IMR-90 (cell line): ENCODE results near the gene SFTA2. TPM values are rescaled to one million over a fixed set of nuclear protein-coding genes. Genes with fewer than 3 reads are reported as not detected.

ENCODE experiments used
- ATAC-seq: fragments of 200-7000 bp; cut with Tn5 transposase; 2 replicates; pipeline ENCODE4 v1.9.1; 2020; ENCODE audit warnings: low read depth, mild to moderate bottlenecking, moderate library complexity
- BruUV-seq: library from RNA; stranded (reverse); fragments of 400-500 nt; replicated peaks from 2 replicates; lab custom pipeline; 2021; lab: Mats Ljungman, UMichigan
- CTCF ChIA-PET: fragments of 300-600 bp; formaldehyde crosslinking; extraction: SDS; loops from one replicate; lab custom pipeline; 2021; ENCODE audit warnings: antibody characterized with exemption; lab: Yijun Ruan, JAX
- POLR2A ChIA-PET: fragments of 300-600 bp; sonication (Branson Sonifier 250); formaldehyde crosslinking; loops from one replicate; lab custom pipeline; 2022; ENCODE audit warnings: antibody characterized with exemption; ENCODE audit not compliant: unreplicated experiment; lab: Charles Lee
- DNase-seq: peaks from one replicate; pipeline ENCODE4 v3.0.0; 2013
- H2AFZ ChIP-seq: replicated peaks from 2 replicates; pipeline ENCODE3; 2013; ENCODE audit warnings: low read length, mild to moderate bottlenecking; ENCODE audit not compliant: poor library complexity
- H2AK5ac ChIP-seq: 2 replicates; pipeline ENCODE4 v1.6.1; 2013; ENCODE audit warnings: low read depth, low read length, inconsistent platforms
- H2AK9ac ChIP-seq: replicated peaks from 2 replicates; pipeline ENCODE3; 2013; ENCODE audit warnings: mild to moderate bottlenecking, low read depth, low read length, moderate library complexity; ENCODE audit not compliant: poor library complexity
- H2BK120ac ChIP-seq: 2 replicates; pipeline ENCODE4 v1.6.1; 2013; ENCODE audit warnings: low read depth, low read length, inconsistent platforms
- H2BK15ac ChIP-seq: 3 replicates; pipeline ENCODE4 v1.6.1; 2013; ENCODE audit warnings: low read depth, low read length, inconsistent platforms
- H2BK20ac ChIP-seq: 2 replicates; pipeline ENCODE4 v1.6.1; 2013; ENCODE audit warnings: low read depth, mild to moderate bottlenecking, inconsistent platforms, low read length, moderate library complexity
- H2BK5ac ChIP-seq: 2 replicates; pipeline ENCODE4 v1.6.1; 2013; ENCODE audit warnings: mild to moderate bottlenecking, low read depth, low read length, inconsistent platforms; ENCODE audit not compliant: poor library complexity, severe bottlenecking
- H3K14ac ChIP-seq: replicated peaks from 2 replicates; pipeline ENCODE4 v1.6.1; 2013; ENCODE audit warnings: low read depth, low read length, inconsistent platforms
- H3K18ac ChIP-seq: 2 replicates; pipeline ENCODE4 v1.6.1; 2013; ENCODE audit warnings: low read depth, low read length, control low read depth
- H3K23ac ChIP-seq: 2 replicates; pipeline ENCODE4 v1.6.1; 2013; ENCODE audit warnings: low read depth, low read length, inconsistent platforms
- H3K27ac ChIP-seq: 2 replicates; pipeline ENCODE4 v1.5.1; 2013; ENCODE audit warnings: mild to moderate bottlenecking, control low read depth, low read length; ENCODE audit not compliant: insufficient read depth
- H3K27me3 ChIP-seq: 2 replicates; pipeline ENCODE4 v1.6.1; 2013; ENCODE audit warnings: low read length; ENCODE audit not compliant: control insufficient read depth, insufficient read depth
- H3K36me3 ChIP-seq: 2 replicates; pipeline ENCODE4 v1.6.1; 2013; ENCODE audit warnings: low read length, mixed read lengths; ENCODE audit not compliant: control insufficient read depth, insufficient read depth
- H3K4ac ChIP-seq: 2 replicates; pipeline ENCODE4 v1.6.1; 2013; ENCODE audit warnings: low read depth, low read length, inconsistent platforms
- H3K4me1 ChIP-seq: 2 replicates; pipeline ENCODE4 v1.6.1; 2013; ENCODE audit warnings: low read length, mixed read lengths; ENCODE audit not compliant: control insufficient read depth, insufficient read depth
- H3K4me2 ChIP-seq: 2 replicates; pipeline ENCODE4 v1.6.1; 2013; ENCODE audit warnings: low read depth, mild to moderate bottlenecking, control low read depth, low read length, moderate library complexity
- H3K4me3 ChIP-seq: 2 replicates; pipeline ENCODE4 v1.5.1; 2013; ENCODE audit warnings: low read depth, mild to moderate bottlenecking, control low read depth, low read length, moderate library complexity; ENCODE audit not compliant: insufficient read depth
- H3K56ac ChIP-seq: 2 replicates; pipeline ENCODE4 v1.6.1; 2013; ENCODE audit warnings: low read length, inconsistent platforms; ENCODE audit not compliant: insufficient read depth; ENCODE audit errors: extremely low read depth
- H3K79me1 ChIP-seq, 2 experiments: 2 replicates each; pipeline ENCODE4 v1.6.1; 2013; ENCODE audit warnings: low read length in 2 of 2, inconsistent platforms in 1 of 2, low read depth in 1 of 2
- H3K9ac ChIP-seq: 2 replicates; pipeline ENCODE4 v1.6.1; 2013; ENCODE audit warnings: low read depth, low read length, control low read depth
- H3K9me1 ChIP-seq: 2 replicates; pipeline ENCODE4 v1.6.1; 2013; ENCODE audit warnings: low read length, inconsistent platforms; ENCODE audit not compliant: insufficient read depth
- H3K9me3 ChIP-seq: 2 replicates; pipeline ENCODE4 v1.6.1; 2013; ENCODE audit warnings: low read length; ENCODE audit not compliant: control insufficient read depth, insufficient read depth
- H4K20me1 ChIP-seq: 2 replicates; pipeline ENCODE4 v1.6.1; 2013; ENCODE audit warnings: low read length, inconsistent platforms; ENCODE audit not compliant: insufficient read depth
- H4K5ac ChIP-seq: 2 replicates; pipeline ENCODE4 v1.6.1; 2013; ENCODE audit warnings: mild to moderate bottlenecking, low read depth, low read length, control low read depth
- H4K8ac ChIP-seq, 2 experiments: 2 replicates each; pipeline ENCODE4 v1.6.1; 2013; ENCODE audit warnings: low read depth in 2 of 2, low read length in 2 of 2, control low read depth in 1 of 2, inconsistent platforms in 1 of 2
- H4K91ac ChIP-seq: 2 replicates; pipeline ENCODE4 v1.6.1; 2013; ENCODE audit warnings: low read depth, low read length, inconsistent platforms; ENCODE audit not compliant: insufficient read depth
- CEBPB ChIP-seq: IDR thresholded peaks from 2 replicates; pipeline ENCODE4 v1.6.1; 2012; ENCODE audit warnings: low read depth, low read length, improper control_type of control experiment
- NFE2L2 ChIP-seq: fragments of 150-350 bp; IDR thresholded peaks from 2 replicates; pipeline ENCODE4 v1.6.1; 2016; ENCODE audit warnings: low read depth, mild to moderate bottlenecking, low read length
- POLR2A ChIP-seq: IDR thresholded peaks from 2 replicates; pipeline ENCODE4 v1.6.1; 2012; ENCODE audit warnings: mild to moderate bottlenecking, low read depth, low read length
- WGBS, 2 experiments: methylation state at CpG; one replicate each; pipeline versions ENCODE4 v1.1.5 to v1.1.7; 2013; ENCODE audit warnings: missing lambda C conversion rate in 2 of 2; ENCODE audit not compliant: insufficient read length in 1 of 2; ENCODE audit errors: extremely low coverage in 2 of 2; 5-methylcytosine and 5-hydroxymethylcytosine counted together
- dilution Hi-C: fragments of 300-500 bp; cut with HindIII; formaldehyde crosslinking; loops from one replicate; pipeline ENCODE4 v1.14.3; 2018; ENCODE audit warnings: low sequenced_read_pairs; ENCODE audit not compliant: unreplicated experiment
- in situ Hi-C: fragments of 300-500 bp; cut with MboI; formaldehyde crosslinking; loops from 3 replicates; pipeline ENCODE4 v1.14.3; 2019; ENCODE audit warnings: low sequenced_read_pairs, inconsistent platforms, mixed read lengths
- intact Hi-C: fragments of 100-400 bp; cut with micrococcal nuclease; formaldehyde crosslinking; loops from 2 replicates; pipeline ENCODE4 v1.10.0; 2022
- polyA plus RNA-seq, 3 experiments: library from polyadenylated mRNA; depleted of rRNA; stranded (reverse); fragments of >200 nt; gene quantifications; 2 replicates each; pipeline ENCODE4 v1.2.3, GENCODE V29; 2012; ENCODE audit warnings: low replicate concordance in 1 of 3
- total RNA-seq: library from RNA; depleted of rRNA; stranded (reverse); fragments of >200 nt; gene quantifications from 2 replicates; pipeline ENCODE4 v1.2.3, GENCODE V29; 2012

SFTA2 gene
- total and polyA plus RNA-seq, 2 of the 4 experiments (the other 2 are of a cell fraction): not detected

- Histone ChIP-seq H3K36me3 (no peaks in the 10 kb centered on the region), H3K56ac (no peak overlapping the region), H3K9me1 (peaks cover 6% of the 10 kb centered on the region; the same call in 1 of the 2 replicates), H4K20me1 (no peaks in the 10 kb centered on the region), H3K14ac (no peak overlapping the region), H3K4ac (no peak overlapping the region), H4K8ac (no peak overlapping the region), H4K5ac (no peak overlapping the region), H3K9ac (no peak overlapping the region), H2AK5ac (no peak overlapping the region), H3K4me3 (no peak overlapping the region), H2BK5ac (no peak overlapping the region), H3K18ac (no peak overlapping the region), H3K27ac (no peak overlapping the region), H3K23ac (no peak overlapping the region), H3K4me1 (no peaks in the 10 kb centered on the region), H3K9me3 (no peaks in the 10 kb centered on the region; the same call in none of the 2 replicates), H3K79me1 (no peaks in the 10 kb centered on the region), H2BK15ac (no peak overlapping the region), H2AFZ (no peak overlapping the region), H4K91ac (no peak overlapping the region), H3K27me3 (peaks cover 61% of the 10 kb centered on the region), H2BK120ac (no peak overlapping the region), H2AK9ac (no peak overlapping the region), H2BK20ac (no peak overlapping the region), H3K4me2 (no peak overlapping the region)
- intact Hi-C loops: no loop called here
- in situ Hi-C loops: no loop called here
- no peak for DNase-seq
- no TSS peak for BruUV-seq
- ATAC-seq: no peak
- CTCF ChIA-PET: no interaction called here
- POLR2A ChIA-PET: no interaction called here
- WGBS, 2 experiments: 55% methylated on average over 1 of the region's 2 CpGs; no CpG with 5 or more reads in 1 of the 2 experiments
- TF ChIP-seq POLR2A (no peak), NFE2L2 (no peak), CEBPB (no peak)
- dilution Hi-C loops: no loop called here
Measured at GRCh38 chr6:30957716-30958115, 25.7 kb upstream of the SFTA2 start.
